ENCODE data around the gene OAF.
A peak's percentile ranks its signal among the peaks of the same experiment; 100 is the strongest.

The OAF gene

DNA sequence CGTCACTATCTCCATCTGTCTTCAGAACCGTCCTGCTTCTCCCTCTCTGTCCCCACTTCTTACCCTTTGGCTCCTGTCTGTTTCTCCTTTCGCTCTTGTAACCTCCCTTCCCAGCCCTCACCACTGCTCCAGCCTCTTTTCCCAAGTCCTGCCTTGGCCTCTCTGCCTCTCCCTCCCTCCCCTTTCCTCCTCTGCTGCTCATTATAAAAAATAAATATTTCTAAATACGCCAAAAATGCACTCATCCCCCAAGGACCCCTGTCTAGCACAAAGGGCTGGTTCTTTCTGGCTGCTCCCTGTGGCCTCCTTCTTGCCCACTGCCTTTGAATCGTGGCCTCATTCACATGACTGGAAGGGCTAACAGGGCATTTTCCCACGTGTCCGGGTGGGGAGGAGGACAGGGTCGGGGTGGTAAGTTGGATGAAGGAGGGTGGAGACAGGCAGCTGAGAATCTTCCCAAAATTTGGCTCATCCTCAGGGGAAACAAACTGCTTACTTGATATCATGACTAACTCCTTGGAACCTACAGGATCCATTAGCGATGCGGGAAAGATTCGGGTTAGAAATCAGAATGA is 26.4 kb upstream of the OAF start:
- no peak for DNase-seq

DNA sequence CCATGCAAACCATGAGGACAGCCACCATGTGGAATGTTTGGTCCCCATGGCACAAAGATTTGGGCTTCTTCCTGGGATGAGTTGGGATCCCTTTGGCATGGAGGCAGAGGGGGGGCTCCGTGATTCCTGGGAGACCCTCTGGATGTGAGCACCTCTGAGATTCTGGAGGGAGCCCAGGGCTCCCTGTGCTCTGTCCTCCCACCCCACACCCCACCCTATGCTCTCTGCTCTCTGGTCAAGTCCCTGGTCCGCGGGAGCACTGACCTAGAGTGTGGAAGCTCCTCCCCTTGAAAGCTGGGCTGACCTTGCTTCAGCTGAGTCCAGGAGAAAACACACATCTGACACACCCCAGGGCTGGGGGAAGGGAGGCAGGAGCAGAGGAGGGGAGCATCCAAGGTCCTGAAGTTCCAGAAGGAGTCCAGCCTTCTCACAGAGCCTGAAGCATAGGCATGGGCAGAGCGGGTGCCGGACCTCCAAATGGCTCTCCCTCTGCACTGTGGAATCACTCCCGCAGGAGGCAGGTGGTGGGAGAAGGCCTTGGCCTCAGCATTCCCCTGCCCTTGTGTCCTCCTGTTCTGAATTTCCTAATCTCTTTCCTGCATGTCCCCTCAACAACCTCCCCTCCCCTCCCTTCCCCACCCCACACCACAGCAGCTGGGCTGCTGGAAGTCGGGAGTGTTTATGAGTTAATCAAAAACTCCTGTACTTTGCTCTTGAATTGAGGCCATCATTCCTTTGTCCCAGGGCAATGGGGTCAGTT is 25.7 kb upstream of the OAF start:
- no peak for DNase-seq

- DNase-seq = no peak
Observed at GRCh38 chr11:120185706-120186455, 25.0 kb upstream of the OAF start.

DNA sequence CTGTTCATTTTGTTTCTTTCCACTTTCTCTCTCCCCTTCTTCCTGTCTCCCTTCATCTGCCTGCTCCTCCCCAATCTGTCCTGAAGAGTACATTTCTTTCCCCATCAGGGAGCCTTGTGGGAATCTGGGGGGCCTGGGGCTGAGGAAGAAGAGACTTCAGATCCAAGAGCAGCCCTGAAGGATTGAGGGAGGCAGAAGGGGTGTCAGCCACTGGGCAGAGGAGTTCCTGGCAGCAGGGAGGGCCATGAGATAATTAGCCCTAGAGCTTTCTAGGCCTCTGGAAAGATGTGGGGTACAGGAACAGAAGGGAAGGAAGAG is 24.4 kb upstream of the OAF start:
- peak; percentile 2 for DNase-seq

DNA sequence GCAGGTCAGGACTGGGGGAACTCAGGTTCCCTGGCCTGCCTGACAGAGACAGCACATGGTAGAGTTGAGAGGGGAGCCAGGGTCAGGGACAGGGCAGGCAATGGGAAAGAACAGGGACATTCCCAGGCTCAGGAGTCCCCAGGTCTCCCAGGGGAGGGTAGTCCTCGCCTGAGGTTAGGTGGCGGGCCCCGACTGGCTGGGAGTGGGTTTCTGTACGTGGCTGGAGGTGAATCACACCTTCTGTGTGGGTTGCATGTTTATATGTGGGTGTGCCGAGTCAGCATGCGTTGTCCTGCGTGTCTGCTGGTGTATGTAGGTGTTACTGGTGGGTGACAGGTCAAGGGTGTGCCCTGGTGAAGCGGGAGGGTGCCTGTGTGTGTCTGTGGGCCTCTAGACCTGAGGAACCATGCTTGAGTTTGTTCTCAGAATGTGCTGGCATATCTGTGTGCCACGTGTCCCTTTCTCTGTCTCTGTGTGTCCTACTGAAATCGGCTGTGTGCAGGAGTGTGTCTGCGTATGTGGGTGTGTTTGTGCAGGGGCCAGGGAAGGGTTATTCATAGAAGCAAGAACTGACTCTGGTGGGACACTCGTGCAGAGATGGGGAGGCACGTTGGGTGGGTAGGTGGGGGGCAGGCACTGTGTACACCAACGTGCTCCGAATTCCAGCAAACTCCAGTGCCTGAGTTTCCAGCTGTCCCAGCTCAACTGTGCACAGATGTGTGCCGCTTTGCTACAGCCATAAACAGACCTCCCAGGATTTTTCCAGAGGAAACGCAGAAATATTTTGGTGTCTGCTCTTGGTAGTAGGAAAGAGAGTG is 23.8 kb upstream of the OAF start:
- DNase-seq = no peak

DNA sequence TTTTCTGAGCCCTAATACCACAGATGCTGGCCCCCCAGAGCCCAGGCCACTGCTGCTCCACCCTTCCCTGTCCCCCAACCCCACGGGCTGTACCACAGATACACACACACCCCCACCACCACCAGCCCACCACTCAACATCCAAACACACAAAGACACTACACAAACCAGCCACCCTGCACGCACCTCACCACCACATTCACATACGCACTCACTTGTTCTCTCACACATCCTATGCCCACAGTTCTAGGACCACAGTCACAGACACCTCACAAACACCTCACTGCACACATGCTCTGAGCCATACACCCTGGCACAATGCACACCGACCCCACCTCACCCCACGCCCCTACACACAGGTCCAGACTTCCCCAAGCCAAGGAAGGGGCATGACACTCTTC is 22.5 kb upstream of the OAF start:
- DNase-seq = no peak

- DNase-seq = no peak
Observed at GRCh38 chr11:120188811-120189455, 21.9 kb upstream of the OAF start.

- no peak for DNase-seq
Observed at GRCh38 chr11:120191058-120191457, 19.8 kb upstream of the OAF start.

DNA sequence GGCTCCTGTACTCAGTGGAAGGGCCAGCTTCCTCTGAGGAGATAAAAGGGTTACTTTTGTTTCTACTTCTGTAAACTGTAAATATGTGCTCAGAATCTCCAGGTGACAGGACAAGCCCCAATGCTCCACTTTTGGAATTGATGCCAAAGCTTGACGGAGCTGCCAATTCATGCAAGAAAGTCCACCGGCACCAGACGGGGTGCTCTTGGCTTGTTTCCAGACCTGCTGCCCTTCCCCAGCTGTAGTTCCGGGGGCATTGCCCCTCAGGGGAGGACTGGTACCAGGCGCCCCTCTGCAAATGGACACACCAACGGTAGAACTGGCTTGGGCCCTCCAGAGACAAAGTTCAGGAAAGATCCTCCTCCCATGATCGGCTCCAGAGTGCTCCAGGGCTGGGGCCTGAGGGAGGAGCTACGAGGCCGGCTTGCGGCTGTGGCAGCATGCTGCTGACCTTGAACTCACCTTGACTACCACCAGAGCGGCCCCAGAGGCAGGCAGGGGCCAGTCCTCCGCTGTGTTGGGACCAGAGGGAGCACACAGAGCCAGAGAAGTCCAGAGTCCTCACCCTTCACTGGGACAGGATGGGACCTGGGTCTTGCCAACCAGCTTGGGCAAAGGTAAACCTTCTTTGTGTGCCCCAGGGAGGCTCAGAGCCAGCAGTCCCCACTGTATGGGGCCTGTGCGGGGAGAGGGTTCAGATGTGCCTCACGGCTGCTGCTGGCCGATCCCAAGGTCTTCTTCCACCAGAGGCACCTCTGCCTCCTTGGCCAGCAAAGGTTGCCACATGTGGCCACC is 17.8 kb upstream of the OAF start:
- DNase-seq = no peak

GRCh38 chr11:120194166-120194565 is 16.7 kb upstream of the OAF start:
- DNase-seq = no peak

GRCh38 chr11:120195601-120196320 is 15.1 kb upstream of the OAF start:
- no peak for DNase-seq

GRCh38 chr11:120196826-120197225 is 14.0 kb upstream of the OAF start:
- no peak for DNase-seq

DNA sequence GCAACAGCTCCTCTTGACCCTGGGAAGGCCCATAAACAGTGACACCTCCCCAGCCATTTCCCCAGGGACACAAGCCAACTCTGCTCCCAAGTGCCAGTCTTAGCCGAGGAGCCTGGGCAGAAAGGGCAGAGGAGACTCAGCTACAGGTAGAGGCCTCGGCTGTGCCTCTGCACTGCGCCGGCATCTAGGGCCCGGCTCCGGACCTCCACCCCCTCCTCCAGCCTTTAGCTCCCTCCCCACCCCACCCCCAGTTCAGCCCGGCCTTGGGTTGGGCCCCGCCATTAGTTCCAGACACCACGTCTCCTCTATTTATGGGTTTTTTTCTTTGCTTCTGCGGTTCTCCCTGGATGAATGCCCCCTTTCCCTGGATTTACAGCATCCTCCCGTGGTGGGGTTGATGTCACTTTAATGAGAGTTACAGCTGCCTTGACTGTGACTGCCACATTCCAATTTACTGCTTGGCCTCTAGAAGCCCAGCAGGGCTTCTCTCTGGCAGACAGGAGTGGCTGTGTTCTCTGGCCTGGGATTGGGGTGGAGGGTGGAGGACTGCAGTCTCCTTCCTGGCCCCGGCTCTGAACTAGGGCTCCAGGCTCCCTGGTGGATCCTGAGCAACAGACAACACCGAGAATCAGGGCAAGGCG is 13.5 kb upstream of the OAF start:
- no peak for DNase-seq

- DNase-seq = no peak
Observed at GRCh38 chr11:120197977-120198376, 12.9 kb upstream of the OAF start.

GRCh38 chr11:120198403-120198786 is 12.4 kb upstream of the OAF start:
- no peak for DNase-seq

GRCh38 chr11:120198787-120199469 is 11.9 kb upstream of the OAF start:
- DNase-seq = no peak

DNA sequence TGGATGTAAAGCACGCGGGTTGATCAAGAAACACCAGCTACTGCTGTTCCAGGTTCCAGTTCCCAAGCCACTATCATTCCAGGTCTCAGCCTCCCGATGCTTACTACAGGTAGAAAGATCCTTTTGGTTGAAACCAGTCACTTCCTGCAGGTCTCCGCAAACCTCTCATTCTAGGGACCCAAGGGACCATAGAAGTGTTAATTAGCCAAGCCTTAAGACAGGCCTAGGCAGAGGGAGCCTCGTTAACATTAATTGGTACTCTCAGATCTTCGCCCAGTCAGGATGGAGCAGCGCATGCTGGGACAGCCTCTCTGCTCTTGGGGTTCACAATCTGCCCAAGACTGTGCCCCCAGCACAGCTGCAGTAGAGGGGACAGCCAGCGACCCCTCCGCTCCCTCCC is 11.2 kb upstream of the OAF start:
- DNase-seq = no peak

- no peak for DNase-seq
Observed at GRCh38 chr11:120200677-120201076, 10.2 kb upstream of the OAF start.

DNA sequence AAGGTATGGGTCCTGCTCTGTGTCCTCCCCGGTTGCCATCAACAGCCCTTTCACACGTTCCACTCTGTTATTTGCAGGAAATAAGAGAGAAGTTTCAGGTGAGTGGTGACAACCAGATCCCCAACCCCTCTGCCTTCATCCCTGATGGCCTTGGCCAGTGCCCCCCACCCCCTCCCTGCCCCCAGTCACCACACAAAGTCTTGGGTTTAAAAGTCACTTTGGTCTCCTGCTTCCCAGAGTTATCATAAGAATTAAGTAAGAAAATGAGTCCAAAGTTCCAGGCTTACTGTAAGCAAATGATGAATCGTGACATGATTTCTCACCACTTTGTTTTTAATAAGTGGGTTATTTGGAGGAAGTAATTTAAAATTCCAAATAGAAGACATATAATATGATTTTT is 9.2 kb upstream of the OAF start:
- DNase-seq = no peak

- DNase-seq = no peak
Observed at GRCh38 chr11:120203626-120204025, 7.2 kb upstream of the OAF start.
